LHCN-M2 (cell line): ENCODE data around the gene SLC22A23. TPM values are rescaled to one million over a fixed set of nuclear protein-coding genes. Genes with fewer than 3 reads are reported as not detected.
A peak's percentile ranks its signal among the peaks of the same experiment; 100 is the strongest.

ENCODE experiments used
- DNase-seq: peaks from one replicate; pipeline ENCODE4 v3.0.0-alpha.2; 2012; ENCODE audit warnings: low read depth
- total RNA-seq: library from RNA; depleted of rRNA; stranded (reverse); fragments of >200 nt; gene quantifications from 2 replicates; pipeline ENCODE4 v1.2.3, GENCODE V29; 2014

Gene SLC22A23
- total RNA-seq, 1 experiment from 2014 or later, result 1.6 TPM

DNA sequence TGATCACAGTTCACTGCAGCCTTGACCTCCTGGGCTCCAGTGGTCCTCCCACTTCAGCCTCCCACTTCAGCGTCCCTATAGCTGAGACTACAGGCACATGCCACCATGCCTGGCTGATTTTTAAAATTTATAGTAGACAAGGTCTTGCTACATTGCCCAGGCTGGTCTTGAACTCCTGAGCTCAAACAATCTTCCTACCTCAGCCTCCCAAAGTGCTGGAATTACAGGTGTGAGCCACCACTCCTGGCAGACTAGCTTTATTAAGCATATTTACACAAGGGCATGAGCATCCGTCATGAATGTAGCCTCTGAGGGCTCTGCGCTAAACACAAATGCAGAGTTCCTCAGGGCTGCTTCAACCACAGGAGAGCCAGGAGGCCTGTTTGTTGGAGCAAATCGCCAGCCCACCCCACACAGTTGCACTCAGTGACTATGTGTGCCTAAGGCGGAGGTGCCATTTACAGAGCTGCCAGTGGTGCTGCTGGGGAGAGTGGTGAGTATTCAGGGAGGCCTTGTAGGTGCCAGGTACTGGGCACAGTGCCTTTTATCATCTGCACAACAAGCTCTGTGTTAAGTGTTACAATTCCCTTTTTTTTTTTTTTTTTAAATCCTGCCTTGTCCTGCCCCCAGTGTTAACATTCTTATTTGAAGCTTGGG lies 119.9 kb downstream of the SLC22A23 start:
- no peak for DNase-seq

DNA sequence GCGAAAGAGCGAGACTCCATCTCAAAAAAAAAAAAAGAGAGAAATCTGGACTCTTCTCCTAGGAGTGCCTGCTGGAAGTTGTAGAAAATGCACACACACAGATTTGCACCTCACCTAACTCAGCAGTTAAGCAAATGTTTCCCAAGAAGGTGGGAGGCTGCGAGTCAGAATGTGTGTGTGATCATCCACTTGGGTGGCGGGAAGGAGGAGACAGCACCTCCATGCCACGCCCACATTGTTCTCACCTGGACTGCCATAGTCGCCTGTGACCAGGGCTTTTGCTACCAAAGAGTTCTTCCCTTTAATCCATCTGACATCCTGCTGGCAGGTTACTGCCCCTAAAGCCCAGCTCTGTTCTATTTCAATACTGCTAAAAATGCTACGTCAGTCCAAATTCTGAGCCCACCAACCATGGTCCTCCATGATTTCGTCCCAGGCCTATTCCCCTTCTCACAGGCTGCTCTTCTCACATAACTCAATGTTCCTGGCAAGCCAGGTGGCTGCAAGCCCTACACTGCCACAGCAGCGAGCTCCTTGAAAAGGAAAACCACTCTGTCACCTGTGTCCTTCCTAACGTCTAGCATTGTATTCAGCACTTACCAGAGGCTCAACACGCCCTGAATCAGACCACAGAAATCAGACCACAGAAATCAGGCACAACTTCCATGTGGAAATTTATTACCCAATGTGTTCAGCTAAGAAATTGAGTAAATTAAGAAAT lies 120.6 kb downstream of the SLC22A23 start:
- DNase-seq, result no peak

DNA sequence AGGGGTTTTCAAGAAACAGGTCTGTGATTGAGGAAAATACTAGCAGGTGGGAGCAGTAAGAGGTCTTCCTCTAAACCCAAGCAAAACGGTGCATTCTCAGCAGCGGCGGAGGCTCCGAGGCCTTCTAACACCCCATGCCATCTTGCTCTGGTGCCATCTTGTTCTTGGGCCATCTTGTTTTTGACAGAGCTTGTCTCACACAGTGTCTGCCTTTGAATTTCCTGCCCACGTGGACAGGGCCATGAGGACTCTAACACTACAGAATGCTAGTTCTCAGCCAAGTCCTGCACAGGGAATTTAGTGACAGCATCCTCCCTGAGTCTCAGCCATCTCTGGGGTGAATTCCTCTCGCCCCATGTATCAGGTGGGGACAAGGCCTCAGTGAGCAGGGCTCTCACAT lies 121.7 kb downstream of the SLC22A23 start:
- DNase-seq, result no peak

DNA sequence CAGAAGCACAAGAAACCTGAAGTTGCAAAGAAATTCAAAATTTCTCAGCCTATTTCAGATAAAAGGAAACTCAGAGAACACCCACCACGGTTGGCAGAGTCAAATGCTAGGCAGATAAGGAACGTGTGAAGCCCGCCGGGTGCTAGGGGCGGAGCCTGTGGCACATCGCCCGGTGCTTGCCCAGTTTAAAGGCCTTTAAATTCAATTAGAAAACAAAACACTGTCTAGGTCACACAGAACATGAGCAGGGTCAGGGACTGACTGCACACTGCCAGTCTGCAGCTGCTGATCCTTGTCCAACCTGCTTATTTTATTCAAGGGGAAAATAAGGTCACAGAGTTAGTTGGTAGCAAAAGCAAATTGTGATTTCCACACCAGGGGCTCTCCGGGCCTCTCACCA lies 122.3 kb downstream of the SLC22A23 start:
- no peak for DNase-seq

DNA sequence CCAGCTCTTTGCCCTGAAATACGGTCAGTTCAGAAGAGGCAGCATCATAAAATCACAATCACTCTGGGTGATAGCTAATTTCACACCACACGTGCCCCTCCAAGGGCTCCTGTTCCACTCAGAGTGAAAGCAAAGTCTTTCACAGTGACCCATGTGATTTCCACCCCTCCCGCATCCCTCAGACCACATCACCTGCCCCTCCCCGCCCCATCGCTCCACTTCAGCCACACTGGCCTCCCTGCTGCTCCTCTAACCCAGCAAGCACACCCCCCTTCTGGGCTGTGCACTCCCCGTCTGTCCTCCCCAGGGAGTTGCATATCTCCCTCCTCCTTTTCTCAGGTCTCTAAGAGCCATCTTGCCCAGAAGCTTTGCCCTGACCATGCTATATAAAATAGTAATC lies 123.6 kb downstream of the SLC22A23 start:
- DNase-seq, result no peak

DNA sequence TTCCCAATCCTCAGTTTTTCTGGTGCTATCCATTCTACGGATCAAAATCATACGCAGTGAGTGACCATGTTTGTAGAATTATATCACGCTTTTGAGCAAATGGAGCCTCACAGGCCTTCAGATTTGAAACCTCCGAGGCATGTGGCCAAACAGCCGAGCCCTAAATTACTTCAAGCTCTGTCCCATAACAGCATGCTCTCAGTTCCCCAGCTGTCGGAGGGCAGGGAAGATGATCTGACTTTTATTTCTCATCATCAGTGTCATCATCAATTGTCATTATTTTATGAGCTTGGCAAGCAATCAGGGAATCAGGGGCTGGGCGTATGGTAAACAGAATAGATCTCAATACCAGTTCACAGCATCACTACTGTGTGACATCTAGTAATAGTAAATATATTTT lies 124.9 kb downstream of the SLC22A23 start:
- DNase-seq, result no peak

DNA sequence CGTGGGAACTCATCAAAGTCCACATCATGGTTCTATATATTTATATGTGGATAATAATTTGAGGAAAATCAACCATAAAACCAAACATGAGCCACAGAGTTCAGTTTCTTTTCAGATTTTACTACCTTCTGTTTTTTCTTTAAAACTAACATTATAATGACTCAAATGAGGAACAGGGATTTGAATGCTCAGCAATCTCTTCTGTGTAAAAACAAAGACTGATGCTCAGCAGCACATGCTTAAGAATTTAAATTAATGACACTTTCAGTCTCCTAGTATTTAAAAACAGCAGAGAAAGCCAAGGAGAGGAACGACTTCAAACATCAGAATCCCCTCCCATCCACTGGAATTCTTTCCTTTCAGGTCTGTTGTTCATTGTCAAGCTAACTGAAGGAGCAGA lies 125.4 kb downstream of the SLC22A23 start:
- DNase-seq, result no peak

DNA sequence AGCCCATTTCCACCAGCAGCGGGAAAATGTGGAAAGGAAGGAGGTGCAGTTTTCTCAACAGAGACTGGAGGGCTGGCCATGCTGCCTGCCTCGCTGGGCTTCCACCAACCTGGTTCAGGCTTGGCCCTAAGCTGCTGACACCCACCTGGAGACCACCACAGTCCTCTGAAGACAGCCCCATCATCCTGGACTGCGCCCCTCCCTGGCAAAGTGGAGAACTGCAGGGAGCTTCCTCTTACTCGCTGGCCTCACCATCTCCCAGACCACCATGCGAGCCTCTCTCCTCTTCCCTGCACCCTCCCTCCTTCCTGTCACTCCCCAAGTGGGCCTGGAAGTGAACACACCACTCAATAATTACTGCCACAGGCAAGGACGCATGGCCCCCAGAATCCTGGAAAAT lies 126.7 kb downstream of the SLC22A23 start:
- no peak for DNase-seq

DNA sequence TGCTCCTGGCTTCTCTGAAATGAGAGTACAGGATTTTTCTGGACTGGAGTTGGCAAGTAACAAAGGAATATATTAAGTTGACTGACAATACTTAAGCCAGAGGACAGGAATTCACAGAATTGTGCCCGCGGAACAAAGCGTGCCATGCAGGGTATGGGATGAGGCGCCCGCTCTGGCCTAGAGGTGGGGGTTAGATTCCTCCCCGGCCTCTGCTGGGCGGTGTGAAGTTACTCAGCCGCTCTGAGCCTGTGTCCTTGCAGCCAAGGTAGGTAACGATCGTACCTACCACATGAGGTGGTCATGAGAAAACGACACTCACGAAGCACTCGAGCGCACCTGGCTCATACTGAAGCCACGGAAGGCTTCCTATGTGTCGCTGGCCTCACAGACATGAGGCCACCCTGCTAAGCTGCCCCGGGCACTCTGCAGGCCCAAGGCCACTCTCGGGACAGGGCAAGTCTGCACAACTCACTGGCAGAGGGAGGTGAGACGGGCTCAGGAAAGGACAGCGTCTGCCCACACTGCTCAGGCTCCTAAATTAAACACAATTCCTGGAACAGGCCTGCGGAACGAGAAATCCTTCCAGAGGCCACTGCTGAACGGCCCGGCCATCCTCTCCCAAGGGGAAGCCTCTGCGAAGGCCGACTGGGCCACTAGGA lies 127.3 kb downstream of the SLC22A23 start:
- no peak for DNase-seq

DNA sequence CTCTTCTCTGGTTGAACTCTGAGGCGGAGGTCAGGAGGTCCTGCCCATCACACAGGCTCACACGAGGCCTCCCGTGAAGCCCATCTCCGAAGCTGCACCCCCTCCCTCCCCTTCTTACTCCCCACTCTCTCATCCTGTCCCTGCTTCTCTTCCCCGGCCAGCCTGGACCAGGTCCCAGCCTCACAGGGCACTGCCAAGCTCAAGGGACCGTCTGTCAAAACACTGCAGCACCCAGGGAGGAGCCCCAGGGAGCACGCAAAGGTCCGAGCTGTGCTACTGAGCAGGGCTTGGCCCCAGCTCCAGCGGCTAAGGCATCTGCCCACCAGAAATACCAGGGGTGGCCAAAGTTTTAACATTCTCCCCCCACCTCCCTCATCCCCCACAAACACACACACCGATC lies 128.1 kb downstream of the SLC22A23 start:
- DNase-seq, result no peak

DNA sequence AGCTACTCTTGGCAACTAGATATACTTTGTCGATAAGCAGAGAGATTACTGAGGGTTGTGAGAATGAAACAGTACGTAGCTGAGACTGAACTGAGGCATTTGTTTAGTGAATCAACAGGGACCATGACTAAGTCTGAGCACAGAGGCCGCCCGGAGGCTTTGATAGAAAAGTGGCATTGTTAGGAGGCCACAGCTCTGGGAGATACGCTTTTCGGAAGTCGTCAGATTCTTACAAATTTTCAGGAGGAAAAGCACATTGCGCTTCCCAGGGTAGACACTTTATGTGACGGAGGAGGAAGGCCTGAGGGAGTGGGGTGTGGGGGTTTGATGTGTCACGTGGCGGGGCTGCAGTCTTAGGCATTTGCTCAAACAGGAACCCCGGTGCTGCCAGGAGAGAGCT lies 128.7 kb downstream of the SLC22A23 start:
- DNase-seq, result no peak

DNA sequence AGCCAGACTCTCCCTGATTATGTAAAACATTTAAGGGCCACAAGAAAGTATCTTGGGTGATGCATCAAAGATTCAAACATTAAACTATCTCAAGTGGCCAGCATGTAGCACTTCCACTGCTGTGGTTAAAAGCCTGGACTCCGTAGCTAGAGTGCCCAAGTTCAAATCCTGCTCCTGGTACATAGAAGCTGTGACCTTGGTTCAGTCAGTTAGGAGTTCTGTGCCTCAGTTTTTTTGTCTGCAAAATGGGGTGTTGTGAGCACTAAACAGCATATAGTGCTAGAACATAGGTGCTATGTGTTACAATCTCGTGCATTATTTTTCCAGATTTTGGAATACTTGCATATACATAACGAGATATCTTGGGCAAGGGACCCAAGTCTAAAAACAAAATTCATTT lies 129.4 kb downstream of the SLC22A23 start:
- no peak for DNase-seq

DNA sequence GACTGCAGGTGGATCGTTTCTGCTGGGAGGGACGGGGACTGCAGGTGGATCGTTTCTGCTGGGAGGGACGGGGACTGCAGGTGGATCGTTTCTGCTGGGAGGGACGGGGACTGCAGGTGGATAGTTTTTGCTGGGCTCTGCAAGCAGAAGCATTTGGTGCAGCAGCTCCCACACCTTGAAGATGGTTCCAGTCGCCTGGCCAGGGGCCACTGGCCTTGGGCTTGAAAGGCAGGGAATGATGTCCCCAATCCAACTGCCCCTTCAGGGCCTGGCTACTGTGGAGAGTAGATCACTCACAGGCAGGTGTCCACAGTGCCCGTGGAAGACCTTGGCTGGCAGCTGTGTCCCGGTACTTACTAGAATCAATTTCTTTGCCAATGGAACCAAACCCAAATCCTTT lies 129.9 kb downstream of the SLC22A23 start:
- no peak for DNase-seq

DNA sequence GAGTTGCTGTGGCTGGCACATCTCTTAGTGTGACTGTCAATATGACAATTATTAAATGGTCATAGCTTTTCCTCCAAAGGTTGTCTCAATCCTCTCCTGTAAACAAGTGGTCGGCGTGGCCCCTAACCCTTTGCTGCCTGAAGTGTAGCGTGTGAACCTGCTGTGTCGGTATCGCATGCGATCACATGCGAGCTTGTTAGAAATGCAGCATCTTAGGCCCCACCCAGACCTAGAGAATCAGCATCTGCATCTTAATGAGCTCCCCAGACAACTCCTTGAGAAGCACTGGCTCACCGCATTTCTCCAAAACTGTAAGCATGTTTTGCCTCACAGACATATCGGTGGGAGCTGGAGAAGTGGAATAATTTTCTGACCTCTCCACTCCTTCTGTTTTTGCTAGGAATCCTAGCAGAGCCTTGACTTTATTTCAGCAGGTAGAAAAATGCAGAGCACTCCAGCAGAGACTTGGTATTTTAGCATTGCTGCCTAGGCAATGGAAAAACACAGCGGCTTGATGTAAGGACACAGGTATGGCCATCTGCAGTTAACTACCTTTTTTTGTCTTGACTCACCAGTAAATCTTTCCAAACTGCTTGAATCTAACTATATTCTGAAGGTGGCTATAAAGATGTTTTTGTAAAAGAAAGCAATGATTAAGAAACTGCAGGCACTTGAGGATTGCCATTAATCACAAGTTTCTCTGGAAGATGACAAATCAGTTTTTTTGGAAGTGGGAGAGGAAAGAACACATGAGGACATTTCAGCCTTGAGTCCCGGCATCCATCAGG lies 130.5 kb downstream of the SLC22A23 start:
- DNase-seq, result no peak

DNA sequence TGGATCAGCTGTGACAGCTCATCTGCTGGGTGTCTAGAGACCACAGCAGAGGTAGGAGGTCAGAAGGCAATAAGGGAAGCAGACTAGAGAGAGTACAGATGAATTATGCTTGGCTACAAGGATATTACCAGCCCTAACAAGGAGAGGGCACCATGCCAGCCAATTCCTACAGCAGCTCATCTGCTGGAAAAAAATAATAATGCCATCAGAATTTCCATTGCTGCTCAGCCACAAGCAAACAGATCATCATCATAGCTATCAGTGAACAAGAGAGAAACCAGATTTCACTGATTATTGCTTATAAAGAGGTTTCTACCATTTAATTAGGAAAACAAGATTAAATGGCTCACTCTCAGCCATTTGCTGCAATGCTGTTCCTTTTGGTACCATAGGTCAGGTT lies 131.6 kb downstream of the SLC22A23 start:
- no peak for DNase-seq

DNA sequence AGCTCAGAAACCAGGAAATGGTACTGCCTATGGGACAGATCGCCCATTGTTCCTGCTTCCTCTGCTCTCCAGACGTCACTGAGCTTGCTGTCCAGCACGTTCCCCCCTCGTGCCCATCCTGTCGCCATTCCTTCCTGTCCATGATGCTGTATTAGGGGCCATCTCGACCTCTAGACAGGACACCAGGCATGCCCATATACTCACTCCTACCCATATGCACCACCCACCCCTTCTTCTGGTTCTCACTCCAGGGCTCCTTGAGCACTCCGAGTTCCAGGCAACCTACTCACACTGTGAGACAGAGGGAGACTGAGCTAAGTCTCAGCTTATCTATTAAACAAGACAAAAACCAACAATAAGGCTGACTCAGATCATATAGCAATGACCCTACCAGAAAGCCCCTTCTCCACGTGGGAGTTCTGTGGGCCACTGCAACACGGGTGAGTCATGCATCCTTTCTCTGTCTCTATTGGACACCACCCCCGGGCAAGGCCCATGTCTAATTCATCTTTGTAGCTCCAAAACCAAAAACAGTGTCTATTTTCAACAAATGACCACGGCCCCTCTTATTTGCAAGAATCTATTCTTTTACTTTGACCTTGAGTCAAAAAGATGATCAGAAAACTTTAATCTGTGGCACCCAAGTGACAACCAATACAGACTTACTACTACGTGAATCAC lies 132.4 kb downstream of the SLC22A23 start:
- peak; percentile 59 for DNase-seq

DNA sequence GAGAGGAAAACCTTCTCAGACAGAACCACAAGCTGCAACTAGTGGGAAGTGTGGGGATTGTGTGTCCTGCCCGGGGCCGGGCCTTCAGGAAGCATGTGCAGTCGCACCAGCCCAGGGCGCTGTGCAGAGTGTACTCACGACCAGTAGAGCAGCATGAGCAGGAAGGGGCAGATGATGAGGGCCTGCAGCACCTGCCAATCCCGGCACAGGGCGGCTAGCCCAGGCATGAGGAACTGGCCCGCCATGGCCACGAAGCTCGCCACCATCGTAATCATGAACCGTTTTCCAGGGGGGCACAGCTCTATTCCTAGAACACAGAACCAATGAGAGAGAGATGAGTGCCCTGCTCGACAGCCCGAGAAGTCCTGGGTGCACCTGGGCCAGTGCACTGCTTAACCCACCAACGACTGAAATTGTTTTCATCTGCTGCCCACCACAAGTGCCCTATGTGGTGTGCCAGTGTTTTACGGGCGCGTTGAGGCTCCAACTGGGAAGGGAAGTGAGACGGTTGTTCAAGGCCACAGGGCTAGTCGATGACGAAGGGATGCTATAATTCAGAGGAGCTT lies 133.1 kb downstream of the SLC22A23 start:
- no peak for DNase-seq

DNA sequence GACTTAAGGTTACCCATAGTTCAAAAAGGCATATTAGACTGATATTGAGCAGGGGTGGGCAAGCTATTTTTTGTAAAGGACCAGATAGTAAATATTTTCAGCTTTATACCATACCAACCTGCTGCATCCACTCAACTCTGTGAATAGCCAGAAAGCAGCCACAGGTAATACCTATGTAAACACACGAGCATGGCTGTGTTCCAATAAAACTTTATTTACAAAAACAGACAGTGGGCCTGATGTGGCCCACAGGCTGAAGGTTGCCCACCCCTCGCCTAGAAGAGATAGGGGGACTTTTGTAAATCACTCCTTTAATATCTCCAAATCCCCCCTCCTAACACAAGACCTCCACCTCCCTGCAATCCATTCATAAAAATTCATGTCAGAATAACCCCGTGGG lies 133.7 kb downstream of the SLC22A23 start:
- no peak for DNase-seq

DNA sequence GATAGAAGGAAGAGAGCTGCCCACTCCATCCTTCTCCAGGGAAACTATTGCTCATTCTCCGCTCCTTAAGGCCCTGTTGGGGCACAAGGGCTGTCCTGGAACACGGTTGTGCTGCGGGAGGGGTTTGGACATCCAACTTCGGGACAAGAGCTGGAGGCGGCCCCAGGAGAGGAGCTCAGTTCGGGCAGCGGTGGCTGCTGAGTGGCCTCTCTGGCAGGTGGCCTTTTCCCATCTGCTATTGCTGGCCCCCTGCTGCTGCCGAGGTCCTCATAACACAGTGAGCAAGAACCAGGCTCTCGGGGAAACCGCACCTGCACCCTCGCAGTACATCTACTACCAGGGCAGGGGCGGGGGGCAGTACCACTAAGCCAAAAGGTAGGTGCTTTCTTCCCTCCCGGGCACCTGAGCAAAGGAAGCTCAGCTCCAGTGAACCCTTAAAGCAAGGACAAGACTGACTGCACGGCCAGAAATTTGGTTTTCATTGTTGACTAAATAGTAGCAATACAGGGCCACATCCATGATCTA lies 134.4 kb downstream of the SLC22A23 start:
- no peak for DNase-seq

DNA sequence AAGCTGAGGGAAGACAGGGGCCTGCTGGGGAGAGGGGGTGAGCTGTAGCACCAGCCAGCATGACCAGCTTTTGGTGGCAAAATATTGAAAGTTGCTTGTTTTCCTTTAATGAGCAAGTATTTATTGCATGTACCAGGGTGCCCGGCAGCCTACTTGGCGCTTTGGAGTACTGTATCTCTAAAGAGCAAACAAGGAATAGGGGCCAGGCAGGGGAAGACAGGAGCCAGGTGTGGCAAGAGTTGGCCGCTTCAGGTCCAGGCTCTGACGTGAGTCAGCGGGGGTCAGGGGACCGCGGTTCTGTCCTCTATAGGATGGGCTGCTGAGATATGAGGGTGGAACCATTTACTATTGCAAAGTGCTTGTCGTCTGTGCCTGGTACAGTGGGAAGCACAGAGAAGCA lies 135.0 kb downstream of the SLC22A23 start:
- no peak for DNase-seq

DNA sequence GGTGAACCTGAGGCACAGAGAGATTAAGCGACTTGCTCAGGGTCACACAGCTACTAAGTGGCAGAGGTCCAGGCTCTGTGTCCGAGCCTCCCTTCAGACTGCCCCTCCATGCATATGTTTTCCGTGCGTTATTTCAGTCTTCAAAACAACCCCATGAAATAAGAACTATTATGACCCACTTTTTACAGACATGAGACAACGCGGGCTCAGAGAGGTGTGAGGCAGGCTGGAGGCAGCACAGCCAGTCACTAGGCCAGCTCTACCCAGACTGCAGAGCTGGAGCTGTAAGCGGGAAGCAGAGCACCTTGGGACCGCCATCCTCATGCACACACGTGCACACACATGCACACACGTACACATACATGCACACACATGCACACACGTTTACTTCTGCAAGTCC lies 135.8 kb downstream of the SLC22A23 start:
- DNase-seq, result no peak
